Pancreas (tissue), 10 donors: ENCODE measurements around the gene SPATA3. TPM values are rescaled to one million over a fixed set of nuclear protein-coding genes. Genes with fewer than 3 reads are reported as not detected.
"Not testable (repeated sequence)": the region's sequence is repeated elsewhere in the genome, so short reads cannot be mapped to it uniquely, and the experiment has no call there.

Experiments used
- ATAC-seq, 4 donors: fragments of 200-7000 bp; cut with Tn5 transposase; one replicate each; pipeline versions ENCODE4 v1.8.0 to v1.9.1; 2020; ENCODE audit warnings: mild to moderate bottlenecking in 4 of 4, moderate library complexity in 4 of 4
- DNase-seq, 6 donors: peaks; one replicate each; pipeline ENCODE4 v3.0.0-alpha.2; 2020
- FAIRE-seq: peaks from 2 replicates; lab custom pipeline; 2012; peaks lifted over from hg19 to GRCh38; lab: Jason Lieb, UNC
- H3K27ac ChIP-seq, 4 donors: fragments of 200-600 bp; sonication (generic); 1 replicate in 3 of 4; 2 replicates in 1 of 4; pipeline versions ENCODE4 v1.5.0 to v1.8.0; 2020
- H3K27me3 ChIP-seq, 4 donors: fragments of 200-600 bp; one replicate each; pipeline ENCODE4 v1.8.0; 2021
- H3K36me3 ChIP-seq, 3 donors: fragments of 200-600 bp; sonication (generic) in 1 of 3; one replicate each; pipeline versions ENCODE4 v1.5.0 to v1.8.0; 2020 to 2021
- H3K4me1 ChIP-seq, 3 donors: fragments of 200-600 bp; one replicate each; pipeline ENCODE4 v1.8.0; 2021
- H3K4me3 ChIP-seq, 4 donors: fragments of 200-600 bp; sonication (generic) in 2 of 4; one replicate each; pipeline versions ENCODE4 v1.5.0 to v1.8.0; 2020 to 2021
- H3K9me3 ChIP-seq, 4 donors: fragments of 200-600 bp; one replicate each; pipeline ENCODE4 v1.8.0; 2021
- CTCF ChIP-seq, 4 donors: fragments of 200-600 bp; sonication (generic) in 3 of 4; IDR thresholded peaks; one replicate each; pipeline versions ENCODE4 v1.5.0 to v1.8.0; 2021; ENCODE audit warnings: antibody characterized with exemption in 4 of 4
- WGBS, 2 donors: extraction: QIAGEN DNeasy Blood & Tissue Kit; methylation state at CpG; one replicate each; pipeline ENCODE4 v1.1.7; 2013; 5-methylcytosine and 5-hydroxymethylcytosine counted together
- intact Hi-C, 3 donors: fragments of 100-400 bp; cut with DNase I; formaldehyde crosslinking; loops; one replicate each; pipeline versions ENCODE4 v1.11.1 to v1.14.2; 2022
- polyA plus RNA-seq, 2 donors: library from polyadenylated mRNA; stranded (reverse); fragments of 200-250 nt; gene quantifications; one replicate each; pipeline ENCODE4 v1.2.3, GENCODE V29; 2013
- total RNA-seq, 6 donors: library from RNA; stranded (reverse); fragmentation: NEBNext Ultra II Directional in 4 of 6; extraction: Animal tissue kit (Norgen Biotek cat#: 25700) in 4 of 6; gene quantifications; one replicate each; pipeline versions ENCODE4 v1.2.1 to v1.2.4, GENCODE V29; 2021 to 2023
- donor health status: healthy with polysubstance abuse.
- donor health status: DM: no; HTN: no; CAD: no; lungs with moderate emphysema.
- donor health status: DM: no; HTN: no; CAD: no.
- donor health status: control.
- donor health status: control.
- donor health status: Bipolar disorder and iron deficiency.
- donor health status: DM: yes; HTN: yes; CAD: no.
- donor health status: DM: no; HTN: no; CAD: no.
- donor health status: DM: no; HTN: no; CAD: no.
- donor health status: DM: yes; HTN: yes; CAD: no.

Gene SPATA3
- total and polyA plus RNA-seq, 8 donors, result not detected

- 47 to 49% methylated on average over 4 of the region's 4 CpGs for WGBS, 2 donors
- Histone ChIP-seq H3K27me3 (no peaks in the 10 kb centered on the region), H3K36me3 (no peaks in the 10 kb centered on the region), H3K4me3 (no peak overlapping the region), H3K4me1 (no peaks in the 10 kb centered on the region), H3K27ac (no peak overlapping the region), H3K9me3 (no peaks in the 10 kb centered on the region)
- ATAC-seq (no peak), DNase-seq (no peak), FAIRE-seq (no peak)
- intact Hi-C loops, result no loop called here
- no peak for TF ChIP-seq CTCF (IDR thresholded peaks at IDR 0.05)
These were observed 6.0 kb downstream of the SPATA3 start for GRCh38 chr2:231001921-231002320.

- DNase-seq (no peak), ATAC-seq (no peak), FAIRE-seq (no peak)
- H3K27me3 ChIP-seq, result no peaks in the 10 kb centered on the region
- TF ChIP-seq CTCF (IDR thresholded peaks at IDR 0.05), result no peak
- intact Hi-C loops, result no loop called here
- no peaks in the 10 kb centered on the region for H3K9me3 ChIP-seq
- WGBS, 2 donors, result 76 to 82% methylated on average over 10 of the region's 10 CpGs
- no peak overlapping the region for H3K4me3 ChIP-seq
- H3K36me3 ChIP-seq, result no peaks in the 10 kb centered on the region
- no peaks in the 10 kb centered on the region for H3K4me1 ChIP-seq
- no peak overlapping the region for H3K27ac ChIP-seq
These were observed 6.7 kb downstream of the SPATA3 start for GRCh38 chr2:231002641-231003040.

- FAIRE-seq (no peak), ATAC-seq (no peak), DNase-seq (no peak)
- no peak for TF ChIP-seq CTCF (IDR thresholded peaks at IDR 0.05)
- no peaks in the 10 kb centered on the region for H3K36me3 ChIP-seq
- H3K4me3 ChIP-seq, result no peak overlapping the region
- 48 to 66% methylated on average over 2 of the region's 2 CpGs for WGBS, 2 donors
- no peak overlapping the region for H3K27ac ChIP-seq
- H3K4me1 ChIP-seq, result no peaks in the 10 kb centered on the region
- intact Hi-C loops, result no loop called here
- H3K27me3 ChIP-seq, result no peaks in the 10 kb centered on the region
- H3K9me3 ChIP-seq, result no peaks in the 10 kb centered on the region
These were observed 7.3 kb downstream of the SPATA3 start for GRCh38 chr2:231003186-231003585.

- FAIRE-seq, DNase-seq, ATAC-seq, H3K27me3 ChIP-seq, H3K4me3 ChIP-seq, H3K4me1 ChIP-seq, H3K36me3 ChIP-seq, H3K9me3 ChIP-seq, H3K27ac ChIP-seq, intact Hi-C loops: not testable (repeated sequence)
These were observed 9.0 kb downstream of the SPATA3 start for GRCh38 chr2:231004930-231005329.

- Histone ChIP-seq H3K27ac (no peak overlapping the region), H3K9me3 (no peaks in the 10 kb centered on the region), H3K4me3 (no peak overlapping the region), H3K36me3 (no peaks in the 10 kb centered on the region), H3K4me1 (no peaks in the 10 kb centered on the region), H3K27me3 (no peaks in the 10 kb centered on the region)
- no peak for ATAC-seq
- intact Hi-C loops, result no loop called here
- DNase-seq, result no peak
- TF ChIP-seq CTCF (IDR thresholded peaks at IDR 0.05), result no peak
- FAIRE-seq, result no peak
- 58 to 65% methylated on average over 10 of the region's 10 CpGs for WGBS, 2 donors
These were observed 11.6 kb downstream of the SPATA3 start for GRCh38 chr2:231007286-231008098.
